ENCODE results near the gene MTF1. TPM values are rescaled to one million over a fixed set of nuclear protein-coding genes. Genes with fewer than 3 reads are reported as not detected.

MTF1 gene
- total RNA-seq, 1 donor from 2014 or later, result 5.9 TPM

GRCh38 chr1:37831109-37831508 lies 28.3 kb downstream of the MTF1 start:
- H3K4me2 ChIP-seq, result no peak overlapping the region
- DNase-seq (ENCODE audit: low spot score), result no peak
- peaks cover 2% of the 10 kb centered on the region for H4K20me1 ChIP-seq (ENCODE audit: low read depth)
- Mint-ChIP-seq H3K36me3 (peaks cover 14% of the 10 kb centered on the region), H3K9me3 (no peaks in the 10 kb centered on the region), H3K27ac (no peak overlapping the region), H3K4me1 (no peaks in the 10 kb centered on the region), H3K27me3 (ENCODE audit: insufficient read depth, low read depth) (peaks cover 7% of the 10 kb centered on the region), H3K4me3 (no peak overlapping the region)
- no peaks in the 10 kb centered on the region for H3F3A ChIP-seq (ENCODE audit: low read depth)
- H3K79me2 ChIP-seq (ENCODE audit: low read depth), result no peaks in the 10 kb centered on the region
- H3K4me3 ChIP-seq, result no peak overlapping the region
- no peak overlapping the region for H3K9ac ChIP-seq
- no peaks in the 10 kb centered on the region for H3K4me1 ChIP-seq
- H3K27ac ChIP-seq, result no peak overlapping the region
- H3K27me3 ChIP-seq, result no peaks in the 10 kb centered on the region
- H3K36me3 ChIP-seq, result peaks cover 9% of the 10 kb centered on the region
- H2AFZ ChIP-seq (replicated peaks), result no peak overlapping the region
- H3K9me3 ChIP-seq (ENCODE audit: low read depth), result no peaks in the 10 kb centered on the region
- TF ChIP-seq EZH2phosphoT487 (IDR thresholded peaks at IDR 0.05) (no peak), EZH2 (IDR thresholded peaks at IDR 0.05) (no peak)
- TF ChIP-seq, protein P1, sequence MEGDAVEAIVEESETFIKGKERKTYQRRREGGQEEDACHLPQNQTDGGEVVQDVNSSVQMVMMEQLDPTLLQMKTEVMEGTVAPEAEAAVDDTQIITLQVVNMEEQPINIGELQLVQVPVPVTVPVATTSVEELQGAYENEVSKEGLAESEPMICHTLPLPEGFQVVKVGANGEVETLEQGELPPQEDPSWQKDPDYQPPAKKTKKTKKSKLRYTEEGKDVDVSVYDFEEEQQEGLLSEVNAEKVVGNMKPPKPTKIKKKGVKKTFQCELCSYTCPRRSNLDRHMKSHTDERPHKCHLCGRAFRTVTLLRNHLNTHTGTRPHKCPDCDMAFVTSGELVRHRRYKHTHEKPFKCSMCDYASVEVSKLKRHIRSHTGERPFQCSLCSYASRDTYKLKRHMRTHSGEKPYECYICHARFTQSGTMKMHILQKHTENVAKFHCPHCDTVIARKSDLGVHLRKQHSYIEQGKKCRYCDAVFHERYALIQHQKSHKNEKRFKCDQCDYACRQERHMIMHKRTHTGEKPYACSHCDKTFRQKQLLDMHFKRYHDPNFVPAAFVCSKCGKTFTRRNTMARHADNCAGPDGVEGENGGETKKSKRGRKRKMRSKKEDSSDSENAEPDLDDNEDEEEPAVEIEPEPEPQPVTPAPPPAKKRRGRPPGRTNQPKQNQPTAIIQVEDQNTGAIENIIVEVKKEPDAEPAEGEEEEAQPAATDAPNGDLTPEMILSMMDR (IDR thresholded peaks at IDR 0.05), result no peak

- Histone ChIP-seq H3F3A (ENCODE audit: low read depth) (no peaks in the 10 kb centered on the region), H3K4me3 (no peak overlapping the region), H2AFZ (replicated peaks) (no peak overlapping the region), H4K20me1 (ENCODE audit: low read depth) (no peaks in the 10 kb centered on the region), H3K79me2 (ENCODE audit: low read depth) (no peaks in the 10 kb centered on the region), H3K9ac (no peak overlapping the region), H3K4me2 (no peak overlapping the region), H3K27me3 (no peaks in the 10 kb centered on the region), H3K4me1 (no peaks in the 10 kb centered on the region), H3K36me3 (peaks cover 4% of the 10 kb centered on the region), H3K27ac (no peak overlapping the region), H3K9me3 (ENCODE audit: low read depth) (no peaks in the 10 kb centered on the region)
- Mint-ChIP-seq H3K9me3 (no peaks in the 10 kb centered on the region), H3K4me3 (no peak overlapping the region), H3K27ac (no peak overlapping the region), H3K27me3 (ENCODE audit: insufficient read depth, low read depth) (peaks cover 3% of the 10 kb centered on the region), H3K4me1 (no peaks in the 10 kb centered on the region), H3K36me3 (peaks cover 5% of the 10 kb centered on the region)
- DNase-seq (ENCODE audit: low spot score), result no peak
- TF ChIP-seq, protein P1 (IDR thresholded peaks at IDR 0.05), result no peak
- no peak for TF ChIP-seq EZH2phosphoT487 (IDR thresholded peaks at IDR 0.05)
- no peak for TF ChIP-seq EZH2 (IDR thresholded peaks at IDR 0.05)
These were observed 30.9 kb downstream of the MTF1 start for GRCh38 chr1:37828410-37829074.

- no peak overlapping the region for H3K9ac ChIP-seq
- H3K27me3 ChIP-seq, result no peaks in the 10 kb centered on the region
- Mint-ChIP-seq H3K27me3 (ENCODE audit: insufficient read depth, low read depth) (peaks cover 2% of the 10 kb centered on the region), H3K9me3 (no peaks in the 10 kb centered on the region), H3K4me3 (no peak overlapping the region), H3K4me1 (no peaks in the 10 kb centered on the region), H3K36me3 (peaks cover 12% of the 10 kb centered on the region), H3K27ac (no peak overlapping the region)
- H2AFZ ChIP-seq (replicated peaks), result no peak overlapping the region
- peaks cover 4% of the 10 kb centered on the region for H3K36me3 ChIP-seq
- no peak overlapping the region for H3K27ac ChIP-seq
- no peak for TF ChIP-seq EZH2 (IDR thresholded peaks at IDR 0.05)
- TF ChIP-seq, protein P1 (IDR thresholded peaks at IDR 0.05), result no peak
- TF ChIP-seq EZH2phosphoT487 (IDR thresholded peaks at IDR 0.05), result no peak
- no peak for DNase-seq (ENCODE audit: low spot score)
- no peak overlapping the region for H3K4me2 ChIP-seq
- H3K9me3 ChIP-seq (ENCODE audit: low read depth), result no peaks in the 10 kb centered on the region
- no peaks in the 10 kb centered on the region for H3K4me1 ChIP-seq
- no peaks in the 10 kb centered on the region for H4K20me1 ChIP-seq (ENCODE audit: low read depth)
- no peaks in the 10 kb centered on the region for H3K79me2 ChIP-seq (ENCODE audit: low read depth)
- no peak overlapping the region for H3K4me3 ChIP-seq
- no peaks in the 10 kb centered on the region for H3F3A ChIP-seq (ENCODE audit: low read depth)
These were observed 33.9 kb downstream of the MTF1 start for GRCh38 chr1:37825506-37825905.

All from neural progenitor cell (in vitro differentiated cells).